Ishikawa (cell line): ENCODE measurements around the gene S100A7A.

Source experiments
- CEBPB ChIP-seq: IDR thresholded peaks from 2 replicates; pipeline ENCODE4 v1.6.1; 2012
- CREB1 ChIP-seq: IDR thresholded peaks from 2 replicates; pipeline ENCODE4 v1.6.1; 2012; ENCODE audit warnings: low read depth
- EGR1 ChIP-seq: IDR thresholded peaks from 2 replicates; pipeline ENCODE4 v1.6.1; 2012
- EP300 ChIP-seq: IDR thresholded peaks from 2 replicates; pipeline ENCODE4 v1.6.1; 2012; ENCODE audit warnings: borderline replicate concordance
- FOXM1 ChIP-seq: IDR thresholded peaks from 2 replicates; pipeline ENCODE4 v1.6.1; 2012; ENCODE audit warnings: low read depth, borderline replicate concordance
- MAX ChIP-seq: IDR thresholded peaks from 2 replicates; pipeline ENCODE4 v1.6.1; 2012
- NFIC ChIP-seq: IDR thresholded peaks from 2 replicates; pipeline ENCODE4 v1.6.1; 2012
- RAD21 ChIP-seq: IDR thresholded peaks from 2 replicates; pipeline ENCODE4 v1.6.1; 2012; ENCODE audit warnings: low read depth
- TAF1 ChIP-seq: IDR thresholded peaks from 2 replicates; pipeline ENCODE4 v1.6.1; 2012; ENCODE audit warnings: low read depth, mild to moderate bottlenecking
- TCF12 ChIP-seq: IDR thresholded peaks from 2 replicates; pipeline ENCODE4 v1.6.1; 2012; ENCODE audit warnings: low read depth
- TEAD4 ChIP-seq: IDR thresholded peaks from 2 replicates; pipeline ENCODE4 v1.6.1; 2012
- YY1 ChIP-seq: IDR thresholded peaks from 2 replicates; pipeline ENCODE4 v1.6.1; 2012; ENCODE audit warnings: low read depth
- ZBTB7A ChIP-seq: IDR thresholded peaks from 2 replicates; pipeline ENCODE4 v1.6.1; 2012; ENCODE audit warnings: low read depth
- TF ChIP-seq, protein P1 (sequence below): IDR thresholded peaks from 2 replicates; pipeline ENCODE4 v1.6.1; 2012; ENCODE audit warnings: low read depth, mild to moderate bottlenecking
- TF ChIP-seq, protein P2 (sequence below): IDR thresholded peaks from 2 replicates; pipeline ENCODE4 v1.6.1; 2012

S100A7A gene

GRCh38 chr1:153459655-153460054, 43.3 kb downstream of the S100A7A start:
- no peak for TF ChIP-seq CEBPB
- no peak for TF ChIP-seq ZBTB7A
- no peak for TF ChIP-seq EGR1
- no peak for TF ChIP-seq TAF1
- TF ChIP-seq, protein P1, sequence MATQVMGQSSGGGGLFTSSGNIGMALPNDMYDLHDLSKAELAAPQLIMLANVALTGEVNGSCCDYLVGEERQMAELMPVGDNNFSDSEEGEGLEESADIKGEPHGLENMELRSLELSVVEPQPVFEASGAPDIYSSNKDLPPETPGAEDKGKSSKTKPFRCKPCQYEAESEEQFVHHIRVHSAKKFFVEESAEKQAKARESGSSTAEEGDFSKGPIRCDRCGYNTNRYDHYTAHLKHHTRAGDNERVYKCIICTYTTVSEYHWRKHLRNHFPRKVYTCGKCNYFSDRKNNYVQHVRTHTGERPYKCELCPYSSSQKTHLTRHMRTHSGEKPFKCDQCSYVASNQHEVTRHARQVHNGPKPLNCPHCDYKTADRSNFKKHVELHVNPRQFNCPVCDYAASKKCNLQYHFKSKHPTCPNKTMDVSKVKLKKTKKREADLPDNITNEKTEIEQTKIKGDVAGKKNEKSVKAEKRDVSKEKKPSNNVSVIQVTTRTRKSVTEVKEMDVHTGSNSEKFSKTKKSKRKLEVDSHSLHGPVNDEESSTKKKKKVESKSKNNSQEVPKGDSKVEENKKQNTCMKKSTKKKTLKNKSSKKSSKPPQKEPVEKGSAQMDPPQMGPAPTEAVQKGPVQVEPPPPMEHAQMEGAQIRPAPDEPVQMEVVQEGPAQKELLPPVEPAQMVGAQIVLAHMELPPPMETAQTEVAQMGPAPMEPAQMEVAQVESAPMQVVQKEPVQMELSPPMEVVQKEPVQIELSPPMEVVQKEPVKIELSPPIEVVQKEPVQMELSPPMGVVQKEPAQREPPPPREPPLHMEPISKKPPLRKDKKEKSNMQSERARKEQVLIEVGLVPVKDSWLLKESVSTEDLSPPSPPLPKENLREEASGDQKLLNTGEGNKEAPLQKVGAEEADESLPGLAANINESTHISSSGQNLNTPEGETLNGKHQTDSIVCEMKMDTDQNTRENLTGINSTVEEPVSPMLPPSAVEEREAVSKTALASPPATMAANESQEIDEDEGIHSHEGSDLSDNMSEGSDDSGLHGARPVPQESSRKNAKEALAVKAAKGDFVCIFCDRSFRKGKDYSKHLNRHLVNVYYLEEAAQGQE: no peak
- no peak for TF ChIP-seq MAX
- TF ChIP-seq CREB1: no peak
- TF ChIP-seq NFIC: no peak
- no peak for TF ChIP-seq TCF12
- no peak for TF ChIP-seq RAD21
- no peak for TF ChIP-seq FOXM1
- no peak for TF ChIP-seq EP300
- no peak for TF ChIP-seq TEAD4
- TF ChIP-seq, protein P2, sequence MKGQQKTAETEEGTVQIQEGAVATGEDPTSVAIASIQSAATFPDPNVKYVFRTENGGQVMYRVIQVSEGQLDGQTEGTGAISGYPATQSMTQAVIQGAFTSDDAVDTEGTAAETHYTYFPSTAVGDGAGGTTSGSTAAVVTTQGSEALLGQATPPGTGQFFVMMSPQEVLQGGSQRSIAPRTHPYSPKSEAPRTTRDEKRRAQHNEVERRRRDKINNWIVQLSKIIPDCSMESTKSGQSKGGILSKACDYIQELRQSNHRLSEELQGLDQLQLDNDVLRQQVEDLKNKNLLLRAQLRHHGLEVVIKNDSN: no peak

- TF ChIP-seq YY1 (no peak), EGR1 (no peak), TCF12 (no peak), MAX (no peak), CEBPB (no peak), TEAD4 (no peak), CREB1 (no peak), ZBTB7A (no peak), NFIC (no peak), TAF1 (no peak), EP300 (no peak), RAD21 (no peak), FOXM1 (no peak)
- TF ChIP-seq, protein P2: no peak
- TF ChIP-seq, protein P1: no peak
Measured at GRCh38 chr1:153460551-153460950, 44.2 kb downstream of the S100A7A start, which contains the start of gene S100A7. Gene S100A7, minus strand, starts transcription at chr1:153460651. Its CDS starts 1,638 bp downstream, at chr1:153459013.

DNA sequence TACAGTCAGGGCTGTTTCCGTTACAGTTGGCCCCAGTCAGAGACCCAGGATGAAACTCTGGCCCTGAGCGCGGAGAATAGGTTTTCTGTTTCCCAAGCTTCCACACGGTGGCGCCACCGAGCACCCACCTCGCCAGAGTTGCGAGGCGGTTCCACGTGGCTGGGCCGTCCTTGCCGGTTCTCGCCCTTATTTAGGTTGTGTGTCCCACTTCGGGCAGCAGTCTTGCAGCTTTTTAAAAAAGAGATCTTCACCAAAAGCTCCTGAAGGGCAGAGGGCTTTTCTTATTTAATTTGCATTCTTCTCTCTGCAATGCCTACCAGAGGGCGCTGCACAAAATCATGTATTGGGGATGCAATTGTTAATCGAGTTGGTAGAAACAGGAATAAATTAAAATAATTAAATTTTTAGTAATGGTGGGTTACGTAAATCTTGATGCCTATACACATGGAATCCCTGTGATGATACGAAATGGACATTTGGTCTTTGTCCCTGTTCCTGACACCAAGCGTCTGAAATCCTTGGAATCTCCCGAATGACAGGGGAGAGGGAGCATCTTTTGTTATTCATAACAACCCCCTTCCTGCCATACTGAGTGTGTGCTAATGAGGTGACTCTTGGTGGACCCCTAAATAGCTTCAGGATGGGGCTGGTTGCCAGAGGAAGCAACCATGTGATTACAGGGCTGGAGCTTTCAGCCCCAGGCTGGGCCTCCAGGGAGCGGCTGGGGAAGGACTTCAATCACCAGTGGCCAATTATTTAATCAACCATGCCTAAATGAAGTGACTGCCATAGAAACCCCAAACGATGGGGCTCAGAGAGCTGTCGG, 49.7 kb downstream of the S100A7A start:
- TF ChIP-seq RAD21 (peak; percentile 49; the same call in 1 of the 2 replicates), FOXM1 (no peak), CEBPB (no peak), EP300 (no peak), CREB1 (no peak), MAX (peak; percentile 97), NFIC (no peak), TCF12 (no peak), YY1 (no peak)
- TF ChIP-seq, protein P1: no peak
- TF ChIP-seq, protein P2: peak; percentile 34; the same call in 1 of the 2 replicates
